K562 (cell line): ENCODE results near the gene WDR18. TPM values are rescaled to one million over a fixed set of nuclear protein-coding genes. Genes with fewer than 3 reads are reported as not detected.

ENCODE experiments used
- ATAC-seq: fragments of 200-7000 bp; cut with Tn5 transposase; 3 replicates; pipeline ENCODE4 v1.9.1; 2020; ENCODE audit warnings: moderate library complexity
- BruUV-seq: library from RNA; stranded (reverse); fragments of 400-500 nt; replicated peaks from 2 replicates; lab custom pipeline; 2021; lab: Mats Ljungman, UMichigan
- CTCF ChIA-PET: fragments of 300-600 bp; formaldehyde crosslinking; extraction: SDS; loops from one replicate; lab custom pipeline; 2021; ENCODE audit warnings: low intra/inter-chr PET ratio; lab: Yijun Ruan, JAX
- POLR2A ChIA-PET: fragments of 300-600, 350-650 bp; sonication (Branson Sonifier 250); formaldehyde crosslinking; extraction: SDS; loops from one replicate; lab custom pipeline; 2021; ENCODE audit warnings: antibody characterized with exemption, inconsistent platforms; lab: Yijun Ruan, JAX
- DNase-seq, 4 experiments: peaks; one replicate each; pipeline versions ENCODE4 v3.0.0 to v3.0.0-alpha.2; 2011 to 2018; ENCODE audit warnings: low spot score in 3 of 4, mixed read lengths in 3 of 4; ENCODE audit errors: extremely low read depth in 1 of 4
- FAIRE-seq: peaks from 2 replicates; lab custom pipeline; 2011; peaks lifted over from hg19 to GRCh38; lab: Jason Lieb, UNC
- H2AFZ ChIP-seq: 2 replicates; pipeline ENCODE4 v1.6.0; 2011; ENCODE audit warnings: low read depth, low read length, control low read depth, inconsistent platforms
- H3K27ac ChIP-seq: fragments of 200-600 bp; 3 replicates; pipeline ENCODE4 v1.8.0; 2011; ENCODE audit warnings: low read depth, mild to moderate bottlenecking, control low read depth, inconsistent platforms, low read length, moderate library complexity, mixed read lengths; ENCODE audit errors: extremely low read depth
- H3K27me3 ChIP-seq, 2 experiments: fragments of 300-600 bp in 1 of 2; 2 replicates in 1 of 2; 3 replicates in 1 of 2; pipeline versions ENCODE4 v1.6.0 to v1.8.0; 2011; ENCODE audit warnings: inconsistent platforms in 2 of 2, low read length in 2 of 2, mild to moderate bottlenecking in 1 of 2, mixed read lengths in 1 of 2, moderate library complexity in 1 of 2; ENCODE audit not compliant: control insufficient read depth in 2 of 2, insufficient read depth in 2 of 2
- H3K36me3 ChIP-seq: fragments of 300-600 bp; 3 replicates; pipeline ENCODE4 v1.8.0; 2011; ENCODE audit warnings: mild to moderate bottlenecking, low read length, inconsistent platforms; ENCODE audit not compliant: control insufficient read depth, insufficient read depth
- H3K4me1 ChIP-seq, 2 experiments: fragments of 200-600 bp in 1 of 2; replicated peaks in 1 of 2; 2 replicates in 1 of 2; 3 replicates in 1 of 2; pipeline versions ENCODE4 v1.5.1 to v1.8.0; 2011; ENCODE audit warnings: inconsistent platforms in 2 of 2, low read length in 2 of 2, mild to moderate bottlenecking in 1 of 2, mixed read lengths in 1 of 2, moderate library complexity in 1 of 2; ENCODE audit not compliant: control insufficient read depth in 2 of 2, insufficient read depth in 2 of 2
- H3K4me2 ChIP-seq: 2 replicates; pipeline ENCODE4 v1.6.1; 2011; ENCODE audit warnings: low read length, control low read depth, inconsistent platforms, mixed read lengths; ENCODE audit not compliant: insufficient read depth
- H3K4me3 ChIP-seq: fragments of 200-600 bp; sonication (generic), shearing (Covaris generic); 2 replicates; pipeline ENCODE4 v1.5.1; 2016; ENCODE audit warnings: control low read depth, inconsistent platforms
- H3K79me2 ChIP-seq: fragments of 200-600 bp; 3 replicates; pipeline ENCODE4 v1.8.0; 2011; ENCODE audit warnings: low read length, inconsistent platforms; ENCODE audit not compliant: control insufficient read depth, insufficient read depth
- H3K9ac ChIP-seq, 2 experiments: 2 replicates each; pipeline versions ENCODE4 v1.6.0 to v1.6.1; 2011; ENCODE audit warnings: low read depth in 2 of 2, low read length in 2 of 2, control low read depth in 1 of 2, inconsistent platforms in 1 of 2, mild to moderate bottlenecking in 1 of 2, mixed read lengths in 1 of 2; ENCODE audit not compliant: insufficient read depth in 1 of 2
- H3K9me1 ChIP-seq: one replicate; pipeline ENCODE4 v1.6.0; 2011; ENCODE audit warnings: inconsistent platforms, mild to moderate bottlenecking, low read length, moderate library complexity; ENCODE audit not compliant: control insufficient read depth, insufficient read depth
- H3K9me3 ChIP-seq: replicated peaks from 2 replicates; pipeline ENCODE4 v1.5.1; 2011; ENCODE audit warnings: low read depth, low read length, inconsistent platforms; ENCODE audit not compliant: control insufficient read depth, insufficient read depth
- H4K20me1 ChIP-seq: replicated peaks from 2 replicates; pipeline ENCODE4 v1.6.1; 2011; ENCODE audit warnings: low read length, inconsistent platforms, mixed read lengths; ENCODE audit not compliant: control insufficient read depth, insufficient read depth
- CBX2 ChIP-seq: fragments of 200-600 bp; sonication (generic); IDR thresholded peaks from one replicate; pipeline ENCODE4 v1.6.1; 2012; ENCODE audit warnings: mild to moderate bottlenecking, low read length, inconsistent platforms; ENCODE audit not compliant: insufficient read depth, poor library complexity, severe bottlenecking
- JUNB ChIP-seq: fragments of 450-650 bp; formaldehyde crosslinking; conservative IDR thresholded peaks from 2 replicates; pipeline ENCODE4 v1.4.0; 2020; ENCODE audit warnings: mild to moderate bottlenecking
- MXD1 ChIP-seq: fragments of 250-450 bp; sonication (Bioruptor Pico); IDR thresholded peaks from 2 replicates; pipeline ENCODE4 v1.8.0; 2021; ENCODE audit warnings: borderline replicate concordance, mild to moderate bottlenecking, moderate library complexity; ENCODE audit not compliant: poor library complexity, severe bottlenecking
- MYC ChIP-seq, 2 experiments: fragments of 250-450 bp in 1 of 2; sonication (Bioruptor Pico) in 1 of 2; IDR thresholded peaks; 2 replicates each; pipeline versions ENCODE4 v1.5.1 to v1.6.1; 2012 to 2021; ENCODE audit warnings: low read depth in 2 of 2, borderline replicate concordance in 1 of 2, improper control_type of control experiment in 1 of 2, low read length in 1 of 2, mild to moderate bottlenecking in 1 of 2, moderate library complexity in 1 of 2
- NR1H2 ChIP-seq: sonication (generic); formaldehyde crosslinking; IDR thresholded peaks from 2 replicates; pipeline ENCODE4 v1.4.0; 2020; ENCODE audit warnings: mild to moderate bottlenecking, missing genetic modification reagents
- RBM14 ChIP-seq: fragments of 200-400 bp; formaldehyde crosslinking; IDR thresholded peaks from 2 replicates; pipeline ENCODE4 v1.6.1; 2018; ENCODE audit warnings: low read depth, mild to moderate bottlenecking, low read length, moderate library complexity, borderline replicate concordance; ENCODE audit not compliant: insufficient read depth
- SMAD1 ChIP-seq: fragments of 150-350 bp; IDR thresholded peaks from 2 replicates; pipeline ENCODE4 v1.6.1; 2014; ENCODE audit warnings: low read length, low read depth; ENCODE audit not compliant: partially characterized antibody
- TRIM28 ChIP-seq: fragments of 450-650 bp; IDR thresholded peaks from 2 replicates; pipeline ENCODE4 v1.6.1; 2017
- XRCC5 ChIP-seq: fragments of 200-400 bp; formaldehyde crosslinking; IDR thresholded peaks from 2 replicates; pipeline ENCODE4 v1.6.1; 2017; ENCODE audit warnings: low read depth, mild to moderate bottlenecking, low read length
- YBX1 ChIP-seq: fragments of 450-650 bp; IDR thresholded peaks from 2 replicates; pipeline ENCODE4 v1.7.1; 2016; ENCODE audit warnings: mild to moderate bottlenecking
- YY1 ChIP-seq, 3 experiments: IDR thresholded peaks; 2 replicates each; pipeline ENCODE4 v1.6.1; 2011; ENCODE audit warnings: low read length in 2 of 3, mild to moderate bottlenecking in 2 of 3, moderate library complexity in 2 of 3, borderline replicate concordance in 1 of 3, control low read depth in 1 of 3, low read depth in 1 of 3; ENCODE audit not compliant: insufficient read depth in 3 of 3, insufficient replicate concordance in 2 of 3, control insufficient read depth in 1 of 3, insufficient read length in 1 of 3; ENCODE audit errors: extremely low read depth in 1 of 3
- ZBTB33 ChIP-seq: sonication (generic); formaldehyde crosslinking; IDR thresholded peaks from 2 replicates; pipeline ENCODE4 v1.8.1; 2023; ENCODE audit warnings: mild to moderate bottlenecking, missing genetic modification reagents
- ZNF184 ChIP-seq: sonication (generic); formaldehyde crosslinking; IDR thresholded peaks from 2 replicates; pipeline ENCODE4 v1.5.0; 2020; ENCODE audit warnings: missing genetic modification reagents
- ZNF644 ChIP-seq: fragments of 200-800 bp; sonication (Bioruptor generic); IDR thresholded peaks from 2 replicates; pipeline ENCODE4 v1.6.1; 2016; ENCODE audit warnings: low read depth, missing genetic modification characterization, missing compliant biosample characterization
- WGBS: fragments of 100-300 bp; shearing (Covaris generic); methylation state at CpG from one replicate; pipeline ENCODE4 v1.1.6; 2016; ENCODE audit warnings: low coverage, mixed read lengths; ENCODE audit not compliant: insufficient coverage; ENCODE audit errors: missing lambda C conversion rate; 5-methylcytosine and 5-hydroxymethylcytosine counted together
- in situ Hi-C: fragments of 300-500 bp; cut with MboI; formaldehyde crosslinking; loops from 4 replicates; pipeline ENCODE4 v1.15.0; 2018; ENCODE audit warnings: inconsistent platforms, mixed read lengths
- intact Hi-C: fragments of 100-400 bp; cut with micrococcal nuclease; formaldehyde crosslinking; loops from 2 replicates; pipeline ENCODE4 v1.14.2; 2022
- polyA plus RNA-seq, 8 experiments: library from polyadenylated mRNA; depleted of rRNA in 4 of 8; stranded (reverse) in 5 of 8; unstranded in 3 of 8; fragments of >200 nt; fragmentation: Nextera tagmentation in 2 of 8; fragmentation: Illumina TruSeq in 1 of 8; extraction: Ambion mirVana in 2 of 8; extraction: Trizol in 1 of 8; gene quantifications; 2 replicates each; pipeline versions ENCODE4 v1.2.1 to v1.2.3, GENCODE V29; 2011 to 2014; ENCODE audit warnings: inconsistent platforms in 1 of 8, missing spikeins in 1 of 8
- total RNA-seq, 7 experiments: library from RNA; depleted of rRNA in 6 of 7; stranded (reverse); fragments of >200 nt in 6 of 7; fragmentation: Illumina TruSeq in 2 of 7; extraction: Trizol in 2 of 7; gene quantifications; 2 replicates each; pipeline versions ENCODE4 v1.2.1 to v1.2.3, GENCODE V29; 2011 to 2021; ENCODE audit warnings: low replicate concordance in 1 of 7

Gene WDR18
- total and polyA plus RNA-seq, 9 of the 15 experiments (the other 6 are each of a cell fraction or from before 2014, with no cell fraction given), result 0.65 to 181 (median 30.1) TPM

- TF ChIP-seq RBM14 (no peak), NR1H2 (no peak), ZNF644 (tag) (no peak), TRIM28 (no peak), MYC (IDR thresholded peaks at IDR 0.05; ENCODE audit: low read depth, low read length) (peak; percentile 83), MYC (CRISPR knock-in tag; IDR thresholded peaks at IDR 0.05; ENCODE audit: borderline replicate concordance, low read depth) (no peak)
- TF ChIP-seq, all 486 proteins: peak for 104
Observed at GRCh38 chr19:1041835-1042685, 57.9 kb downstream of the WDR18 start (continued).

- H3K36me3 ChIP-seq, result peaks cover 48% of the 10 kb centered on the region; the same call in 2 of the 3 replicates
- POLR2A ChIA-PET, result interaction anchor here (0.6 to 11.0 kb wide), 5 partner anchors 13 to 476 kb away, joined by 3 to 176 read pairs (median 8); partner anchors contain the start of genes CNN2 and RNU6-2
- ATAC-seq (no peak), FAIRE-seq (no peak), DNase-seq (peak in 1 of 4 experiments; percentile 48)
- no peaks in the 10 kb centered on the region for H3K9me3 ChIP-seq
- H4K20me1 ChIP-seq, result no peaks in the 10 kb centered on the region
- 73% methylated on average over 16 of the region's 23 CpGs for WGBS
- H3K79me2 ChIP-seq, result peaks cover 46% of the 10 kb centered on the region
- peak overlapping the region; percentile 72 for H3K27ac ChIP-seq
- H3K27me3 ChIP-seq, result no peaks in the 10 kb centered on the region
- H2AFZ ChIP-seq, result no peak overlapping the region
- peak overlapping the region; percentile 55 for H3K4me3 ChIP-seq
- intact Hi-C loops, result loop anchor here (1.0 to 5.0 kb wide), 3 partner anchors 15 to 59 kb away; partner anchors contain the start of gene GPX4
- peaks cover 34 to 84% of the 10 kb centered on the region in 2 experiments for H3K4me1 ChIP-seq
- peak overlapping the region; percentile 64 to 91 for H3K9ac ChIP-seq
- BruUV-seq, result TSS peak; percentile 16
- CTCF ChIA-PET, result no interaction called here
- H3K4me2 ChIP-seq, result peak overlapping the region; percentile 92
- H3K9me1 ChIP-seq, result no peaks in the 10 kb centered on the region
- in situ Hi-C loops, result no loop called here
- TF ChIP-seq JUNB (no peak), ZNF184 (CRISPR knock-in tag) (no peak), ZBTB33 (CRISPR knock-in tag) (peak; percentile 93), XRCC5 (0 out of 2 replicates have a peak, but pooled peaks have one; percentile 8), SMAD1 (peak; percentile 81), YBX1 (no peak), CBX2 (no peak), YY1 (IDR thresholded peaks at IDR 0.05; ENCODE audit: borderline replicate concordance in 1 of 3, control insufficient read depth in 1 of 3, extremely low read depth in 1 of 3, insufficient read depth in 3 of 3, insufficient read length in 1 of 3, insufficient replicate concordance in 2 of 3, low read depth in 1 of 3, low read length in 2 of 3) (no peak), MXD1 (CRISPR knock-in tag) (no peak)
Observed at GRCh38 chr19:1042689-1043511, 58.8 kb downstream of the WDR18 start.
